K562 (cell line): ENCODE data around the gene GALNT7. TPM values are rescaled to one million over a fixed set of nuclear protein-coding genes. Genes with fewer than 3 reads are reported as not detected.

Experiments
- ASH1L ChIP-seq: fragments of 450-650 bp; IDR thresholded peaks from 2 replicates; pipeline ENCODE4 v1.6.1; 2018; ENCODE audit warnings: borderline replicate concordance, mild to moderate bottlenecking, low read depth; ENCODE audit not compliant: partially characterized antibody
- BDP1 ChIP-seq: IDR thresholded peaks from 3 replicates; pipeline ENCODE4 v1.6.1; 2011; ENCODE audit not compliant: insufficient read length, insufficient read depth
- CREBBP ChIP-seq: IDR thresholded peaks from one replicate; pipeline ENCODE4 v1.6.1; 2012; ENCODE audit warnings: low read depth, mild to moderate bottlenecking, control low read depth, inconsistent platforms, low read length
- CREM ChIP-seq: IDR thresholded peaks from 2 replicates; pipeline ENCODE4 v1.6.1; 2014; ENCODE audit warnings: antibody characterized with exemption, low read depth
- ETV6 ChIP-seq, 3 experiments: fragments of 150-350 bp in 1 of 3; sonication (generic) in 1 of 3; formaldehyde crosslinking in 1 of 3; IDR thresholded peaks; 2 replicates each; pipeline versions ENCODE4 v1.6.1 to v1.8.0; 2014 to 2022; ENCODE audit warnings: borderline replicate concordance in 2 of 3, low read depth in 2 of 3, antibody characterized with exemption in 1 of 3, low read length in 1 of 3, mild to moderate bottlenecking in 1 of 3, missing genetic modification reagents in 1 of 3
- FIP1L1 ChIP-seq: fragments of 200-400 bp; formaldehyde crosslinking; IDR thresholded peaks from 2 replicates; pipeline ENCODE4 v1.6.1; 2018; ENCODE audit warnings: mild to moderate bottlenecking, low read depth, low read length; ENCODE audit not compliant: poor library complexity, severe bottlenecking
- KDM5B ChIP-seq: fragments of 200-600 bp; sonication (generic); IDR thresholded peaks from 2 replicates; pipeline ENCODE4 v1.6.1; 2012; ENCODE audit warnings: low read depth, mild to moderate bottlenecking, moderate library complexity, low read length, control low read depth, inconsistent platforms; ENCODE audit not compliant: insufficient replicate concordance
- KLF10 ChIP-seq: fragments of 250-450 bp; sonication (Bioruptor Pico); IDR thresholded peaks from 2 replicates; pipeline ENCODE4 v1.6.1; 2021; ENCODE audit warnings: matching md5 sums
- LCOR ChIP-seq: sonication (generic); formaldehyde crosslinking; IDR thresholded peaks from 2 replicates; pipeline ENCODE4 v1.8.0; 2022; ENCODE audit warnings: mild to moderate bottlenecking, missing genetic modification reagents
- MAFK ChIP-seq: IDR thresholded peaks from 2 replicates; pipeline ENCODE4 v1.6.1; 2011; ENCODE audit warnings: low read length, improper control_type of control experiment
- MAX ChIP-seq: sonication (generic); formaldehyde crosslinking; IDR thresholded peaks from 2 replicates; pipeline ENCODE4 v1.9.0; 2022; ENCODE audit warnings: mild to moderate bottlenecking, missing genetic modification reagents
- MEIS2 ChIP-seq: fragments of 450-650 bp; IDR thresholded peaks from 2 replicates; pipeline ENCODE4 v1.6.1; 2014; ENCODE audit warnings: mild to moderate bottlenecking; ENCODE audit not compliant: partially characterized antibody
- MIER1 ChIP-seq: fragments of 450-650 bp; IDR thresholded peaks from 2 replicates; pipeline ENCODE4 v1.6.1; 2016; ENCODE audit warnings: antibody characterized with exemption, mild to moderate bottlenecking, low read depth
- NCOA1 ChIP-seq: fragments of 450-650 bp; IDR thresholded peaks from 2 replicates; pipeline ENCODE4 v1.6.1; 2016; ENCODE audit warnings: low read depth
- NR1H2 ChIP-seq: sonication (generic); formaldehyde crosslinking; IDR thresholded peaks from 2 replicates; pipeline ENCODE4 v1.4.0; 2020; ENCODE audit warnings: mild to moderate bottlenecking, missing genetic modification reagents
- PHB ChIP-seq: fragments of 250-450 bp; sonication (Bioruptor Pico); IDR thresholded peaks from 2 replicates; pipeline ENCODE4 v1.5.0; 2021
- PHF8 ChIP-seq: fragments of 200-600 bp; sonication (generic); IDR thresholded peaks from 2 replicates; pipeline ENCODE4 v1.6.1; 2012; ENCODE audit warnings: mixed run types, mild to moderate bottlenecking, inconsistent platforms, low read length, moderate library complexity, borderline replicate concordance
- POLR2A ChIP-seq: fragments of 450-650 bp; conservative IDR thresholded peaks from 2 replicates; pipeline ENCODE4 v1.6.1; 2016
- POLR2G ChIP-seq: fragments of 200-400 bp; formaldehyde crosslinking; IDR thresholded peaks from 2 replicates; pipeline ENCODE4 v1.6.1; 2017; ENCODE audit warnings: low read depth, mild to moderate bottlenecking, antibody characterized with exemption, low read length, moderate library complexity
- PPARD ChIP-seq: fragments of 250-450 bp; sonication (Bioruptor Pico); IDR thresholded peaks from 2 replicates; pipeline ENCODE4 v1.8.0; 2022; ENCODE audit warnings: inconsistent platforms, mild to moderate bottlenecking, moderate library complexity
- SREBF1 ChIP-seq: fragments of 150-350 bp; IDR thresholded peaks from 2 replicates; pipeline ENCODE4 v1.6.1; 2014; ENCODE audit warnings: antibody characterized with exemption, low read depth, low read length, borderline replicate concordance
- TAF15 ChIP-seq: fragments of 200-400 bp; formaldehyde crosslinking; IDR thresholded peaks from 2 replicates; pipeline ENCODE4 v1.6.1; 2017; ENCODE audit warnings: mild to moderate bottlenecking, low read depth, low read length, moderate library complexity
- TARDBP ChIP-seq: fragments of 450-650 bp; IDR thresholded peaks from 2 replicates; pipeline ENCODE4 v1.6.1; 2016
- ZBTB12 ChIP-seq: fragments of 250-450 bp; sonication (Bioruptor Pico); IDR thresholded peaks from 2 replicates; pipeline ENCODE4 v1.4.0; 2020
- ZBTB7A ChIP-seq: IDR thresholded peaks from 2 replicates; pipeline ENCODE4 v1.6.1; 2011; ENCODE audit warnings: low read depth, mild to moderate bottlenecking, low read length, moderate library complexity, borderline replicate concordance; ENCODE audit not compliant: control insufficient read depth
- ZNF589 ChIP-seq: fragments of 200-800 bp; sonication (Bioruptor generic); IDR thresholded peaks from 2 replicates; pipeline ENCODE4 v1.6.1; 2016; ENCODE audit warnings: low read depth, missing genetic modification characterization, missing compliant biosample characterization
- ZNF639 ChIP-seq, 2 experiments: fragments of 200-800 bp in 1 of 2; sonication (Bioruptor generic) in 1 of 2; sonication (generic) in 1 of 2; formaldehyde crosslinking in 1 of 2; IDR thresholded peaks in 1 of 2; conservative IDR thresholded peaks in 1 of 2; 2 replicates each; pipeline versions ENCODE4 v1.5.0 to v1.6.1; 2016 to 2020; ENCODE audit warnings: missing compliant biosample characterization in 1 of 2, missing genetic modification characterization in 1 of 2, missing genetic modification reagents in 1 of 2
- polyA plus RNA-seq, 8 experiments: library from polyadenylated mRNA; depleted of rRNA in 4 of 8; stranded (reverse) in 5 of 8; unstranded in 3 of 8; fragments of >200 nt; fragmentation: Nextera tagmentation in 2 of 8; fragmentation: Illumina TruSeq in 1 of 8; extraction: Ambion mirVana in 2 of 8; extraction: Trizol in 1 of 8; gene quantifications; 2 replicates each; pipeline versions ENCODE4 v1.2.1 to v1.2.3, GENCODE V29; 2011 to 2014; ENCODE audit warnings: inconsistent platforms in 1 of 8, missing spikeins in 1 of 8
- total RNA-seq, 7 experiments: library from RNA; depleted of rRNA in 6 of 7; stranded (reverse); fragments of >200 nt in 6 of 7; fragmentation: Illumina TruSeq in 2 of 7; extraction: Trizol in 2 of 7; gene quantifications; 2 replicates each; pipeline versions ENCODE4 v1.2.1 to v1.2.3, GENCODE V29; 2011 to 2021; ENCODE audit warnings: low replicate concordance in 1 of 7

GALNT7 gene
- total and polyA plus RNA-seq, 9 of the 15 experiments (the other 6 are each of a cell fraction or from before 2014, with no cell fraction given), result 16.7 to 38.7 (median 31.1) TPM

GRCh38 chr4:173169178-173169427 is 492 bp downstream of the GALNT7 start (continued):
- TF ChIP-seq ETV6 (IDR thresholded peaks at IDR 0.05; ENCODE audit: borderline replicate concordance in 1 of 2, low read depth in 2 of 2, low read length in 1 of 2) (no peak), ETV6 (CRISPR knock-in tag; IDR thresholded peaks at IDR 0.05; ENCODE audit: borderline replicate concordance) (no peak), FIP1L1 (no peak), POLR2G (peak; percentile 76; the same call in 1 of the 2 replicates), MIER1 (no peak), SREBF1 (no peak), CREBBP (no peak), ZNF639 (CRISPR knock-in tag; conservative IDR thresholded peaks at IDR 0.05 in 1 of 2, IDR thresholded peaks at IDR 0.05 in 1 of 2) (peak in 1 of 2 experiments; percentile 51; a peak in 1 of 4 replicates), ASH1L (no peak), MAX (CRISPR knock-in tag) (no peak), MEIS2 (no peak), MAFK (no peak), PHF8 (peak; percentile 49; the same call in 1 of the 2 replicates), NR1H2 (CRISPR knock-in tag) (no peak), LCOR (CRISPR knock-in tag) (no peak), PHB (CRISPR knock-in tag) (no peak), PPARD (CRISPR knock-in tag) (no peak), POLR2A (no peak), TARDBP (no peak), ZBTB7A (peak; percentile 64; the same call in 1 of the 2 replicates), ZBTB12 (CRISPR knock-in tag) (no peak), TAF15 (no peak), ZNF589 (CRISPR knock-in tag) (no peak), NCOA1 (no peak), KLF10 (CRISPR knock-in tag) (no peak), CREM (no peak), KDM5B (peak; percentile 5), BDP1 (no peak)
